OCI-LY1 (cell line): Measurements from ENCODE around the gene PIAS3.

Source experiments
- H2AFZ ChIP-seq: fragments of 200-600 bp; sonication (generic), shearing (Covaris generic); 2 replicates; pipeline ENCODE4 v1.6.0; 2014; ENCODE audit warnings: antibody characterized with exemption, mild to moderate bottlenecking, low read length
- H3F3A ChIP-seq: fragments of 200-600 bp; sonication (generic), shearing (Covaris generic); 2 replicates; pipeline ENCODE4 v1.6.0; 2014; ENCODE audit warnings: mild to moderate bottlenecking, antibody characterized with exemption, low read length, moderate library complexity; ENCODE audit not compliant: insufficient read depth
- H3K27ac ChIP-seq: fragments of 200-600 bp; sonication (generic); 2 replicates; pipeline ENCODE4 v1.5.1; 2014; ENCODE audit warnings: low read length, mixed run types, mild to moderate bottlenecking, low read depth; ENCODE audit not compliant: poor library complexity, severe bottlenecking
- H3K27me3 ChIP-seq: fragments of 200-600 bp; sonication (generic); 2 replicates; pipeline ENCODE4 v1.6.0; 2014; ENCODE audit warnings: antibody characterized with exemption, mild to moderate bottlenecking, low read length, moderate library complexity; ENCODE audit not compliant: insufficient read depth
- H3K36me3 ChIP-seq: fragments of 200-600 bp; sonication (generic); 2 replicates; pipeline ENCODE4 v1.6.1; 2014; ENCODE audit warnings: mild to moderate bottlenecking, antibody characterized with exemption, low read length, moderate library complexity, mixed read lengths; ENCODE audit not compliant: insufficient read depth
- H3K4me1 ChIP-seq: fragments of 200-600 bp; sonication (generic); 2 replicates; pipeline ENCODE4 v1.5.1; 2014; ENCODE audit warnings: mild to moderate bottlenecking, low read length, moderate library complexity; ENCODE audit not compliant: insufficient read depth, severe bottlenecking
- H3K4me2 ChIP-seq: fragments of 200-600 bp; sonication (generic), shearing (Covaris generic); 2 replicates; pipeline ENCODE4 v1.6.1; 2014; ENCODE audit warnings: low read length
- H3K4me3 ChIP-seq: fragments of 200-600 bp; sonication (generic); 2 replicates; pipeline ENCODE4 v1.5.1; 2014; ENCODE audit warnings: low read length, low read depth, mild to moderate bottlenecking, mixed read lengths; ENCODE audit not compliant: poor library complexity, severe bottlenecking
- H3K79me2 ChIP-seq: fragments of 200-600 bp; shearing (Covaris generic); 2 replicates; pipeline ENCODE4 v1.6.1; 2016; ENCODE audit warnings: mixed run types, low read length, mixed read lengths; ENCODE audit not compliant: insufficient read depth
- H3K9ac ChIP-seq: fragments of 200-600 bp; sonication (generic), shearing (Covaris generic); 2 replicates; pipeline ENCODE4 v1.6.1; 2014; ENCODE audit warnings: mild to moderate bottlenecking, low read length, mixed read lengths
- H3K9me2 ChIP-seq: fragments of 200-600 bp; sonication (generic), shearing (Covaris generic); 2 replicates; pipeline ENCODE4 v1.6.1; 2014; ENCODE audit warnings: low read depth, mild to moderate bottlenecking, low read length, mixed read lengths
- H3K9me3 ChIP-seq: fragments of 200-600 bp; shearing (Covaris generic); 2 replicates; pipeline ENCODE4 v1.6.1; 2014; ENCODE audit warnings: low read length, mixed read lengths
- H4K20me1 ChIP-seq: fragments of 200-600 bp; sonication (generic), shearing (Covaris generic); 2 replicates; pipeline ENCODE4 v1.6.0; 2016; ENCODE audit warnings: mild to moderate bottlenecking, low read length; ENCODE audit not compliant: insufficient read depth
- CTCF ChIP-seq: fragments of 200-600 bp; sonication (generic), shearing (Covaris generic); IDR thresholded peaks from 2 replicates; pipeline ENCODE4 v1.5.1; 2017; ENCODE audit warnings: mild to moderate bottlenecking, antibody characterized with exemption, low read length, moderate library complexity, mixed read lengths
- EZH2 ChIP-seq: fragments of 200-600 bp; sonication (generic), shearing (Covaris generic); IDR thresholded peaks from 2 replicates; pipeline ENCODE4 v1.8.0; 2017; ENCODE audit warnings: borderline replicate concordance, mixed run types, mild to moderate bottlenecking, antibody characterized with exemption, low read length, moderate library complexity, mixed read lengths

PIAS3 gene

GRCh38 chr1:145895471-145895870 lies 36.6 kb upstream of the PIAS3 start:
- Histone ChIP-seq H3K9ac (no peak overlapping the region), H3K4me1 (no peaks in the 10 kb centered on the region), H3K27ac (no peak overlapping the region), H3K4me3 (no peak overlapping the region), H4K20me1 (no peaks in the 10 kb centered on the region), H3K4me2 (no peak overlapping the region), H2AFZ (no peak overlapping the region), H3K79me2 (no peaks in the 10 kb centered on the region), H3F3A (no peaks in the 10 kb centered on the region), H3K27me3 (no peaks in the 10 kb centered on the region), H3K36me3 (no peaks in the 10 kb centered on the region), H3K9me2 (no peaks in the 10 kb centered on the region), H3K9me3 (no peaks in the 10 kb centered on the region)
- no peak for TF ChIP-seq EZH2
- no peak for TF ChIP-seq CTCF

GRCh38 chr1:145893306-145894055 lies 34.6 kb upstream of the PIAS3 start:
- Histone ChIP-seq H3K9me3 (no peaks in the 10 kb centered on the region), H3K4me2 (no peak overlapping the region), H3K27ac (no peak overlapping the region), H2AFZ (no peak overlapping the region), H3K4me3 (no peak overlapping the region), H3K36me3 (no peaks in the 10 kb centered on the region), H3K27me3 (peaks cover 4% of the 10 kb centered on the region; the same call in 1 of the 2 replicates), H4K20me1 (no peaks in the 10 kb centered on the region), H3F3A (no peaks in the 10 kb centered on the region), H3K9ac (no peak overlapping the region), H3K4me1 (no peaks in the 10 kb centered on the region), H3K79me2 (no peaks in the 10 kb centered on the region), H3K9me2 (no peaks in the 10 kb centered on the region)
- TF ChIP-seq EZH2 (no peak), CTCF (no peak)

- Histone ChIP-seq H3F3A (no peaks in the 10 kb centered on the region), H3K27ac (no peak overlapping the region), H4K20me1 (no peaks in the 10 kb centered on the region), H3K79me2 (no peaks in the 10 kb centered on the region), H3K36me3 (no peaks in the 10 kb centered on the region), H3K4me1 (no peaks in the 10 kb centered on the region), H3K9me2 (no peaks in the 10 kb centered on the region), H3K9me3 (no peaks in the 10 kb centered on the region), H3K9ac (no peak overlapping the region), H2AFZ (no peak overlapping the region), H3K4me2 (no peak overlapping the region), H3K27me3 (peaks cover 5% of the 10 kb centered on the region; the same call in 1 of the 2 replicates), H3K4me3 (no peak overlapping the region)
- TF ChIP-seq EZH2 (no peak), CTCF (no peak)
Observed at GRCh38 chr1:145892486-145893087, 33.7 kb upstream of the PIAS3 start.
